SK-N-SH (cell line): ENCODE data around the gene CARS2. TPM values are rescaled to one million over a fixed set of nuclear protein-coding genes. Genes with fewer than 3 reads are reported as not detected.

ENCODE experiments used
- CTCF ChIA-PET: fragments of 300-600, 350-600 bp; formaldehyde crosslinking; extraction: SDS; loops from one replicate; lab custom pipeline; 2021; lab: Yijun Ruan, JAX
- POLR2A ChIA-PET: fragments of 350-600 bp; sonication (Branson Sonifier 250); formaldehyde crosslinking; extraction: SDS; loops from one replicate; lab custom pipeline; 2020; ENCODE audit warnings: antibody characterized with exemption, inconsistent platforms; lab: Yijun Ruan, JAX
- DNase-seq: peaks from one replicate; pipeline ENCODE4 v3.0.0; 2012
- H2AFZ ChIP-seq: fragments of 200-600 bp; sonication (generic); 2 replicates; pipeline ENCODE4 v1.8.1; 2016; ENCODE audit warnings: antibody characterized with exemption, mild to moderate bottlenecking, low read depth
- H3F3A ChIP-seq: fragments of 200-600 bp; sonication (generic); replicated peaks from 2 replicates; pipeline ENCODE3; 2016; ENCODE audit warnings: antibody characterized with exemption, mild to moderate bottlenecking; ENCODE audit not compliant: insufficient read depth
- H3K27ac ChIP-seq, 2 experiments: fragments of 200-500 bp in 1 of 2; fragments of 200-600 bp in 1 of 2; sonication (Bioruptor generic) in 1 of 2; sonication (generic), shearing (Covaris generic) in 1 of 2; 2 replicates each; pipeline versions ENCODE4 v1.5.1 to v1.6.1; 2014 to 2016; ENCODE audit warnings: low read depth in 2 of 2, inconsistent platforms in 1 of 2, low read length in 1 of 2, mild to moderate bottlenecking in 1 of 2, mixed read lengths in 1 of 2
- H3K27me3 ChIP-seq: fragments of 200-600 bp; sonication (generic), shearing (Covaris generic); 2 replicates; pipeline ENCODE4 v1.6.1; 2016; ENCODE audit warnings: mixed run types; ENCODE audit not compliant: insufficient read depth
- H3K36me3 ChIP-seq, 2 experiments: fragments of 200-500 bp in 1 of 2; fragments of 200-600 bp in 1 of 2; sonication (Bioruptor generic) in 1 of 2; sonication (generic) in 1 of 2; replicated peaks in 1 of 2; 2 replicates each; pipeline versions ENCODE3 to v1.5.1; 2014 to 2016; ENCODE audit warnings: low read length in 1 of 2, mild to moderate bottlenecking in 1 of 2; ENCODE audit not compliant: insufficient read depth in 2 of 2, control insufficient read depth in 1 of 2
- H3K4me1 ChIP-seq, 2 experiments: fragments of 200-500 bp in 1 of 2; fragments of 200-600 bp in 1 of 2; sonication (Bioruptor generic) in 1 of 2; sonication (generic), shearing (Covaris generic) in 1 of 2; 2 replicates each; pipeline versions ENCODE4 v1.5.1 to v1.6.1; 2014 to 2016; ENCODE audit warnings: low read depth in 1 of 2, low read length in 1 of 2, mixed run types in 1 of 2; ENCODE audit not compliant: insufficient read depth in 2 of 2, control insufficient read depth in 1 of 2
- H3K4me2 ChIP-seq: fragments of 200-600 bp; sonication (generic), shearing (Covaris generic); 2 replicates; pipeline ENCODE4 v1.6.1; 2017; ENCODE audit warnings: mixed run types
- H3K4me3 ChIP-seq, 2 experiments: fragments of 200-500 bp in 1 of 2; fragments of 200-600 bp in 1 of 2; sonication (Bioruptor generic) in 1 of 2; sonication (generic), shearing (Covaris generic) in 1 of 2; 2 replicates each; pipeline versions ENCODE4 v1.5.1 to v1.8.1; 2014 to 2016; ENCODE audit warnings: low read depth in 2 of 2, inconsistent platforms in 1 of 2, low read length in 1 of 2, mild to moderate bottlenecking in 1 of 2, mixed read lengths in 1 of 2, moderate library complexity in 1 of 2
- H3K79me2 ChIP-seq: fragments of 200-600 bp; sonication (generic); 2 replicates; pipeline ENCODE4 v1.8.1; 2017; ENCODE audit warnings: mild to moderate bottlenecking; ENCODE audit not compliant: insufficient read depth
- H3K9ac ChIP-seq: fragments of 200-600 bp; sonication (generic); 2 replicates; pipeline ENCODE4 v1.6.1; 2017; ENCODE audit warnings: mixed run types
- H3K9me2 ChIP-seq: fragments of 200-600 bp; sonication (generic); 2 replicates; pipeline ENCODE4 v1.6.1; 2017; ENCODE audit warnings: mixed run types
- H3K9me3 ChIP-seq: fragments of 200-600 bp; sonication (generic); 2 replicates; pipeline ENCODE4 v1.6.1; 2017; ENCODE audit warnings: mixed run types, mild to moderate bottlenecking, moderate library complexity
- H4K20me1 ChIP-seq: fragments of 200-600 bp; sonication (generic); 2 replicates; pipeline ENCODE4 v1.6.1; 2017; ENCODE audit warnings: mild to moderate bottlenecking, mixed run types; ENCODE audit not compliant: insufficient read depth
- MEF2A ChIP-seq: IDR thresholded peaks from 2 replicates; pipeline ENCODE4 v1.4.0; 2012; ENCODE audit warnings: low read depth, borderline replicate concordance
- REST ChIP-seq: IDR thresholded peaks from 2 replicates; pipeline ENCODE4 v1.6.1; 2012; ENCODE audit warnings: mild to moderate bottlenecking, low read depth, low read length, moderate library complexity
- WGBS: methylation state at CpG from one replicate; pipeline ENCODE4 v1.1.6; 2017; ENCODE audit warnings: low lambda C conversion rate; 5-methylcytosine and 5-hydroxymethylcytosine counted together
- polyA plus RNA-seq, 3 experiments: library from polyadenylated mRNA; depleted of rRNA; stranded (reverse); fragments of >200 nt; gene quantifications; 2 replicates each; pipeline ENCODE4 v1.2.3, GENCODE V29; 2012

Gene CARS2
- polyA plus RNA-seq, 1 of the 3 experiments (the other 2 are of a cell fraction) = 78.6 TPM

DNA sequence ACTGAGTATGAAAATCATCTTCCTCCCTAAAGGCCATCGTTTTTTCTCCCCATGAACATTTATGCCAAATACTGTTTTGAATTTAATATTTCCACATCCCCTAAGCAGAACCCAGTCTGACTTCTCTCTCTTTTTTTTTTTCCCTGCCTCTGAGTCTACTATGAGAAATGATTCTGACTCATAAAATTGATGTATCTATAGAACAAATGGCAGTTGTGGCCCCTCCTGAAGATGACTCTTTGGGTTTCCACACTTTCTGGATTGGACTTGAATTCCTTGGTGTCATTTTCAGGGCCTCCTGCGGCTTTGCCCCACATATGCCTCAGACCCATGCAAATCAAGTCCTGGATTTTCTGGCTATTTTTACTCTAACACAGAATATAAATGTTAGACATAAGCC lies 113.3 kb downstream of the CARS2 start:
- DNase-seq = no peak
- Histone ChIP-seq H3F3A (peaks cover 3% of the 10 kb centered on the region), H2AFZ (no peak overlapping the region), H3K4me3 (no peak overlapping the region), H3K9ac (no peak overlapping the region), H3K9me3 (no peaks in the 10 kb centered on the region), H4K20me1 (no peaks in the 10 kb centered on the region), H3K79me2 (no peaks in the 10 kb centered on the region), H3K36me3 (no peaks in the 10 kb centered on the region), H3K27me3 (no peaks in the 10 kb centered on the region), H3K9me2 (no peaks in the 10 kb centered on the region), H3K27ac (peak overlapping the region in 1 of 2 experiments; percentile 13; a peak in 1 of 4 replicates), H3K4me2 (no peak overlapping the region), H3K4me1 (no peaks in the 10 kb centered on the region)
- ChIA-PET POLR2A (no interaction called here), CTCF (interaction anchor here (0.6 to 2.7 kb wide), 3 partner anchors 215 to 442 kb away, joined by 3 to 10 read pairs (median 3); no protein-coding TSS in a partner anchor)
- TF ChIP-seq REST (no peak), MEF2A (no peak)
- WGBS = 38% methylated on average over 2 of the region's 2 CpGs

Other genes with a start within 250 kb of the CARS2 start
- 4.9 and 5.2 TPM in 2 replicates for gene RAB20, start 144.4 kb downstream of the CARS2 start, polyA plus RNA-seq (2012; rRNA removed)
- gene NAXD, start 90.6 kb downstream of the CARS2 start, polyA plus RNA-seq (2012; rRNA removed) = 32.4 and 39.8 TPM in 2 replicates
- 19.8 and 25.4 TPM in 2 replicates for gene ING1, start 7.6 kb upstream of the CARS2 start, polyA plus RNA-seq (2012; rRNA removed)
- gene ANKRD10, start 209.0 kb upstream of the CARS2 start, polyA plus RNA-seq (2012; rRNA removed) = 53.2 and 77.8 TPM in 2 replicates